ENCODE measurements around the gene EXOSC5. TPM values are rescaled to one million over a fixed set of nuclear protein-coding genes. Genes with fewer than 3 reads are reported as not detected.

Gene EXOSC5
- total and polyA plus RNA-seq, 9 of the 15 experiments (the other 6 are each of a cell fraction or from before 2014, with no cell fraction given) = 10.9 to 75.5 (median 37.8) TPM

DNA sequence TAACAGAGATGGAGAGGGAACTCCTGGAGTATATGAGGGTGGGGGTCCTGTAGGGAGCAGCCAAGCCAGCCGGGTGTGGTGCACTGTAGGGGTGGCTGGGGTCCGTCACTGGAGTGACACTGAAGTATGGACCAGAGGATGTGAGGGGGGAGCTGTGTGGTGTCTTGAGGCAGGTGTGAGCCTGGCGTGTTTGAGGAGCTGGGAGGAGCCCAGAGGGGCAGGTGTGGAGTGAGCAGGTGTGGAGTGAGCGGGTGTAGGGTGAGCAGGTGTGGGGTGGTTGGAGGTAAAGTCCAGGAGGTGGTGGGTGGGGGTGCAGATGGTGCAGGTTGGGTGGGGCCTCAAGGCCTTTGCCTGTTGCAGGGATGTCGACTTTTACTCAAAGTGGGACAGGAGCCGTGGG is 24.2 kb upstream of the EXOSC5 start:
- CTCF ChIA-PET (ENCODE audit: low intra/inter-chr PET ratio) = no interaction called here
- Histone ChIP-seq H3K27ac (ENCODE audit: extremely low read depth, low read depth, low read length) (no peak overlapping the region), H3K9ac (ENCODE audit: insufficient read depth in 1 of 2, low read depth in 2 of 2, low read length in 2 of 2) (no peak overlapping the region), H3K79me2 (ENCODE audit: control insufficient read depth, insufficient read depth, low read length) (no peaks in the 10 kb centered on the region; the same call in 2 of the 3 replicates), H3K4me3 (no peak overlapping the region), H3K27me3 (ENCODE audit: control insufficient read depth in 2 of 2, insufficient read depth in 2 of 2, low read length in 2 of 2) (no peaks in the 10 kb centered on the region), H4K20me1 (replicated peaks; ENCODE audit: control insufficient read depth, insufficient read depth, low read length) (no peaks in the 10 kb centered on the region), H2AFZ (ENCODE audit: low read depth, low read length) (no peak overlapping the region), H3K4me2 (ENCODE audit: insufficient read depth, low read length) (no peak overlapping the region), H3K9me3 (replicated peaks; ENCODE audit: control insufficient read depth, insufficient read depth, low read depth, low read length) (no peaks in the 10 kb centered on the region), H3K9me1 (ENCODE audit: control insufficient read depth, insufficient read depth, low read length) (no peaks in the 10 kb centered on the region), H3K4me1 (replicated peaks in 1 of 2; ENCODE audit: control insufficient read depth in 2 of 2, insufficient read depth in 2 of 2, low read length in 2 of 2) (peaks cover 8 to 22% of the 10 kb centered on the region in 2 experiments), H3K36me3 (ENCODE audit: control insufficient read depth, insufficient read depth, low read length) (peaks cover 47% of the 10 kb centered on the region; the same call in 2 of the 3 replicates)
- in situ Hi-C loops (cut with MboI) (no loop called here), intact Hi-C loops (cut with micrococcal nuclease) (no loop called here)
- DNase-seq (ENCODE audit: extremely low read depth in 1 of 4, low spot score in 3 of 4) (no peak), FAIRE-seq (no peak), ATAC-seq (no peak)
- POLR2A ChIA-PET = no interaction called here
- 74% methylated on average over 5 of the region's 6 CpGs for WGBS (ENCODE audit: insufficient coverage, low coverage, missing lambda C conversion rate)
- no TSS peak for BruUV-seq (replicated peaks)
- TF ChIP-seq NCOA2 (IDR thresholded peaks at IDR 0.05; ENCODE audit: partially characterized antibody in 2 of 2) = no peak
- no peak for TF ChIP-seq CTCFL (IDR thresholded peaks at IDR 0.05; ENCODE audit: borderline replicate concordance, insufficient read depth, low read depth, low read length, poor library complexity, severe bottlenecking)
- TF ChIP-seq SP1 (CRISPR knock-in tag; IDR thresholded peaks at IDR 0.05) = no peak
- TF ChIP-seq POLR2G (IDR thresholded peaks at IDR 0.05; ENCODE audit: low read depth, low read length) = peak; percentile 30; the same call in 1 of the 2 replicates
